ENCODE results near the gene CYP8B1.

- no peak for TF ChIP-seq CTCF (IDR thresholded peaks at IDR 0.05; ENCODE audit: low read depth, low read length, poor library complexity, severe bottlenecking)
- no peak for TF ChIP-seq EZH2phosphoT487 (IDR thresholded peaks at IDR 0.05; ENCODE audit: borderline replicate concordance, low read length)
These were observed 33.0 kb upstream of the CYP8B1 start for GRCh38 chr3:42908675-42909074.

Measured in DOHH2 (cell line).